Measurements from ENCODE around the gene SORCS3. TPM values are rescaled to one million over a fixed set of nuclear protein-coding genes. Genes with fewer than 3 reads are reported as not detected.

Gene SORCS3
- total RNA-seq, 1 donor from 2014 or later, result not detected

DNA sequence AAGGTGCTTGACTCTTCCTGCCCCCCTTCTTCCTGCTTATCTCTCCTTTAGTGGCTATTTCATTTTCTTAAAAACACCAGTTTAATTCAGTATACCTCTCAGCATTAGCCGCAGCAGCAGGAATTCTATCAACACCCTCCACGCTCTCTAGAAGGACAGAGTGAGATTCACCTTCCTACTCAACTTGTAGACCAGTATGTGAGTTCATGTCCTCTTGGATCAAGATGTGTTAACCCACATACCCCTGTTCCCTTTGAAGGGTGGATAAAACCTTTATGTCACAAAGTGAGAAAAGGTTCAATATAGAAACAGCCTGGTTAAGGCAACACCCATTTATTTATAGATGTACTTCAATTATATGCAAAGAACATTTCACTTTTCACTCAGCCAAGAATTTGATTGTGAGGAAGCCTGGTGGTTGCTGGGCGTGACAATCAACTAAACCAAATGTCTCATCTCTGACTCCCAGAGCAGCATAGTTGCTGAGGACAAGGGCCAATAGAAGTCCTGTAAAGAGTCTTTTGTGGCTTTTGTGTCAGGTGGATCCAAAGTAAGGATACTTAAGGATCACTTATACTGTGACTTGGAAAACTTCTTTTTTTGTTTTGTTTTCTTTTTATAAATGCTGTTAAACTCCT lies 617.1 kb downstream of the SORCS3 start:
- DNase-seq (ENCODE audit: low read depth in 2 of 2), result no peak

- DNase-seq (ENCODE audit: low read depth in 2 of 2), result no peak
Measured at GRCh38 chr10:105258674-105259065, 617.6 kb downstream of the SORCS3 start.

DNA sequence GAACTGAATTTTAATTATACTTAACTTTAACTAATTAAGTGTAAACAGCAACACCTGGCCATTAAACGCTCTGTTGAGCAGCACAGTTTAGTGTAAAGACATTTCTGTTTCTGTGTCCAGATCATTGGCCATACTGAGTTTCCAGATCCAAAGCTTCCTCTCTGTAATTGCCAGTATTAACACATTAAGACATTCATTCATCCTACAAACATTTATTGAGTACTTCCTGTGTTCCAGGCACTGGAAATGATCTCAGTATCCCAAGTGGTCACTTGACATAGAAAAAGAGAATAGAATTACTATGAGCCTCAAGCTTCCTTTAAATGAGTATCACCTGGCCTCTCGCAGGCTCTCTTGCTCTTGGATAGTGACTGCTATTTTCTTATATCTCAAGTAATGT lies 618.1 kb downstream of the SORCS3 start:
- no peak for DNase-seq (ENCODE audit: low read depth in 2 of 2)

- no peak for DNase-seq (ENCODE audit: low read depth in 2 of 2)
Measured at GRCh38 chr10:105262666-105263065, 621.6 kb downstream of the SORCS3 start.

GRCh38 chr10:105266966-105267539 lies 626.0 kb downstream of the SORCS3 start:
- DNase-seq (ENCODE audit: low read depth in 2 of 2), result no peak

- no peak for DNase-seq (ENCODE audit: low read depth in 2 of 2)
Measured at GRCh38 chr10:105268961-105269360, 627.9 kb downstream of the SORCS3 start.

DNA sequence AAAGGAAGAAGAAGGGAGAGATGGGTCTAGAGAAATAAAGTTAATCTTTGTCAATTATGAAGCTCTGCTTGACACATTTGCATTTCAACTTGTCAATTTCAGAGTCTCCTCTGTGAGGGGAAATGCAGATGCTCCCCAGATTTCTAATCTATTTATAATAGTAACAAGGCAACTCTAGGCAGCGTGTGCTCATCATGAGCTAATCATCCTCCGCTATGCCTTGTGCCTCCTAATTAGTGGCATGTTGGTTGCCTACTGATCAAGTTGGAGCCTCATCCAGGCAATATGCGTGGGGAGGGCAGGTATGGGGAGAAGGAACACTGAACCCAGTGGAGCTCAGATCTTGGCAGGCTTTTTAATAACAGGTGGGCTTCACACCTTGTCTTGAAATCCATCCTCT lies 628.6 kb downstream of the SORCS3 start:
- no peak for DNase-seq (ENCODE audit: low read depth in 2 of 2)

GRCh38 chr10:105274556-105275070 lies 633.5 kb downstream of the SORCS3 start:
- no peak for DNase-seq (ENCODE audit: low read depth in 2 of 2)

- DNase-seq (ENCODE audit: low read depth in 2 of 2), result no peak
Measured at GRCh38 chr10:105278439-105278838, 637.3 kb downstream of the SORCS3 start.

DNA sequence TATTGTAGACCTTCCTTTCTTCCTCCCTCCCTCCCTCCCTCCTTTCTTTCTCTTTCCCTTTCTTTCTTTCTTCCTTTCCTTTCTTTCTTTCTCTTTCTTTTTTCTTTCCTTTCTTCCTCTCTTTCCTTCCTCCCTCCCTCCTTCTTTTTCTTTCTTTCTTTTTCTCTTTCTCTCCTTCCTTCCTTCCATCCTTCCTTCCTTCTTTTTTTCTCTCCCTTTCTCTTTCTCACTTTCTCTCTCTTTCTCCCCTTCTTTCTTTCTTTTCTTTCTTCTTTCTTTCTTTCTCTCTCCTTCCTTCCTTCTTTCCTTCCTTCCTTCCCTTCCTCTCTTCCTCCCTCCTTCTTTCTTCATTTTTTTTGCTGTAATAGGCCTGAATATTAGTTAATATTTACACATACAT lies 638.0 kb downstream of the SORCS3 start:
- DNase-seq (ENCODE audit: low read depth in 2 of 2), result no peak

DNA sequence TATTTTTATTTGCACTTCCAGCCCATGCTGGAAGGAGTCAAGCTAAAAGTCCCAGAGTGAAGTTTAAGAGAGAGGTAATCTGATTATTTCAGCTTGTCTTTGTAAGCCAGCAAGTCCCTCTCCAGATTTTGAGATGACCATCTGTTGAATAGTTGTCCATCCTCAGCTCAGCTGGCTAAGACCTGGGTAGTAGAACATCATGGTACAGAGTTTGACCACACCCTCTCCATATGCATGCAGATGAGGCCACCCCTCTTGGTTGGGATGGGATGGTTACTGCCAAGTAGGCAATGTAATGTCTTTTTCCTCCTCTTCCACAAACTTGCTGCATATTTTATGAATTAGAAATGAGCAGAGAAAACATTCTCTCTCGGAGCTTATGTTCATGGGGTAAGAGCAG lies 639.8 kb downstream of the SORCS3 start:
- DNase-seq (ENCODE audit: low read depth in 2 of 2), result no peak

DNA sequence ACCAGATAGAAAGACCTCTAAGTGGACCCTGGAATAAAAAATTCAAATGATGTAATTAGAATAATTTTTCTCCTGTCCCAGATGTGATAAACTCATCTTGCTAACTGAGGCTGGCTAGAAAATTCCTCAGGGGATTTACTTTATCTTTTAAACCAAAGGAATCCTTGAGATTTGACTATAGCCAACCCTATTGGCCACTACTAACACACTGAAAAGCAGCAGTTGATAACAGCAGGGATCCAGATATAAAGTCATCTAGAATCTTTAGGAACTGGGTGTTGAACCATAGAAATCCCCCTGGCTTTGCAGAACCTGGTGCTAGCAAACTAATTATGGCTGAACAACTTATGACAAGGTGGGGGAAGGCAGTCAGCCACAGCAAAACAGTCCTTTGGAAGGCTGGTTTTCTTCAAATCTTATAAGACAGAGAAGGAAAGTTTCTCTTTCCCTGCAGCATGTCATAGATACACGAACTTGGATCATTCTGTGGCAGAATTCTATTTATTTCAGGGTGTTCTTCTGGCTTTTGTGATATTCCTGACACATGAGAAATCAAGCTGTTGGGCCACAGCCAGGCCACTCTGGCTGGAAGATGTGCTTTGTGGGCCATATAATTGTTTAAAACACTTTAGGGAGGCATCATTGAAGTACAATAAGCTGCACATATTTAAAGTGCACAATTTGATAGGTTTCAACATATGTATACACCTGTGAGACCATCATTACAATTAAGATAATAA lies 643.6 kb downstream of the SORCS3 start:
- DNase-seq (ENCODE audit: low read depth in 2 of 2), result no peak

DNA sequence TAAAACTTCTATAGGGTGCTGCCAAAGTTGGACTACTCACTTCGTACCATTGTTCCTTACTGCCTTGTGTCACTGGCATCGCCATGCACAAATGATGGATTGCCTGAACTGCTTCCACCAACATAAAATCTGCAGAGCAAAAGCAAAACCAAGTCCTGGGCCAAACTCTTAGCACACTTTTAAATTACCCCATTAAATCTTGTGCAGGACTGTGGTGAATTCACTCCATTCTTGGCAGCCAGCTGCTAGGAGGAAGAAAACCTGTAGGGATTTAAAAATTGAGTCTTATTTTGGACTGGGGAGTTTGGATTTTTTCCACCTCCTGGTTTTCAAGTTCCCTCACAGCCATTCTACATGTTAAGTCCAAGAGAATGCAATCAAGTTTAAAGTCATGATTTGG lies 646.9 kb downstream of the SORCS3 start:
- no peak for DNase-seq (ENCODE audit: low read depth in 2 of 2)

DNA sequence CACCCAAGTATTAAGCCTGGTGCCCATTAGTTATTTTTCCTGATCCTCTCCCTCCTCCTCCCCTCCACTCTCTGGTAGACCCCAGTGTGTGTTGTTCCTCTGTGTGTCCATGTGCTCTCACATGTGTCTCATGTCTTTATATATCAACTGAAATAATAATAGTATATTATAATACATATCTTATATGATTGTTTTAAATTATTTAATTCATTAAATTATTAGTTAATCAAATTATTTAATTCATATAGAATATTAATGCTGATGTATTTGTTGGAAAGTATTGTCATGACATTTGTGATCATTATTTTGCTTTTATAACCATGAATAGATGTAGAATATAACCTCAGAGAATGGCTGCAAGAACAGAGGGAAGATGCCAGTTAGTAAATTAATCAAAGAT lies 647.5 kb downstream of the SORCS3 start:
- no peak for DNase-seq (ENCODE audit: low read depth in 2 of 2)

- no peak for DNase-seq (ENCODE audit: low read depth in 2 of 2)
Measured at GRCh38 chr10:105291571-105291970, 650.5 kb downstream of the SORCS3 start.

GRCh38 chr10:105292236-105292635 lies 651.1 kb downstream of the SORCS3 start:
- no peak for DNase-seq (ENCODE audit: low read depth in 2 of 2)

Data from dermis microvascular lymphatic vessel endothelial cell (primary cell).